IPS-18a (cell line): ENCODE data around the gene ZNF678.
"Not testable (repeated sequence)": the region's sequence is repeated elsewhere in the genome, so short reads cannot be mapped to it uniquely, and the experiment has no call there.

Experiments
- H3K27ac ChIP-seq: one replicate; pipeline ENCODE4 v1.5.1; 2013; ENCODE audit warnings: low read length
- H3K27me3 ChIP-seq: one replicate; pipeline ENCODE4 v1.6.1; 2013; ENCODE audit warnings: mild to moderate bottlenecking, low read length; ENCODE audit not compliant: control insufficient read depth, insufficient read depth
- H3K36me3 ChIP-seq: one replicate; pipeline ENCODE4 v1.6.1; 2013; ENCODE audit warnings: low read depth, low read length; ENCODE audit not compliant: control insufficient read depth
- H3K4me1 ChIP-seq: one replicate; pipeline ENCODE4 v1.6.1; 2013; ENCODE audit warnings: low read depth, low read length; ENCODE audit not compliant: control insufficient read depth
- H3K4me3 ChIP-seq: one replicate; pipeline ENCODE4 v1.5.1; 2013; ENCODE audit warnings: low read length
- H3K9ac ChIP-seq: one replicate; pipeline ENCODE4 v1.6.1; 2013; ENCODE audit warnings: mild to moderate bottlenecking, low read length, moderate library complexity
- H3K9me3 ChIP-seq: one replicate; pipeline ENCODE4 v1.6.1; 2013; ENCODE audit warnings: low read depth, low read length; ENCODE audit not compliant: control insufficient read depth

The ZNF678 gene

GRCh38 chr1:227544067-227545050, 19.0 kb upstream of the ZNF678 start:
- no peaks in the 10 kb centered on the region for H3K4me1 ChIP-seq
- no peak overlapping the region for H3K9ac ChIP-seq
- H3K27me3 ChIP-seq = peaks cover 16% of the 10 kb centered on the region
- no peak overlapping the region for H3K27ac ChIP-seq
- H3K9me3 ChIP-seq = no peaks in the 10 kb centered on the region
- H3K4me3 ChIP-seq = no peak overlapping the region
- no peaks in the 10 kb centered on the region for H3K36me3 ChIP-seq

GRCh38 chr1:227545361-227545760, 18.0 kb upstream of the ZNF678 start:
- H3K9me3 ChIP-seq = no peaks in the 10 kb centered on the region
- H3K27ac ChIP-seq = no peak overlapping the region
- H3K4me1 ChIP-seq = no peaks in the 10 kb centered on the region
- no peak overlapping the region for H3K4me3 ChIP-seq
- no peaks in the 10 kb centered on the region for H3K36me3 ChIP-seq
- H3K9ac ChIP-seq = no peak overlapping the region
- H3K27me3 ChIP-seq = peaks cover 16% of the 10 kb centered on the region

GRCh38 chr1:227546059-227546458, 17.3 kb upstream of the ZNF678 start:
- Histone ChIP-seq H3K27ac (no peak overlapping the region), H3K4me1 (no peaks in the 10 kb centered on the region), H3K36me3 (no peaks in the 10 kb centered on the region), H3K9me3 (no peaks in the 10 kb centered on the region), H3K4me3 (no peak overlapping the region), H3K27me3 (peaks cover 11% of the 10 kb centered on the region), H3K9ac (no peak overlapping the region)

GRCh38 chr1:227546598-227547309, 16.6 kb upstream of the ZNF678 start:
- no peaks in the 10 kb centered on the region for H3K36me3 ChIP-seq
- H3K27ac ChIP-seq = no peak overlapping the region
- peaks cover 4% of the 10 kb centered on the region for H3K27me3 ChIP-seq
- no peaks in the 10 kb centered on the region for H3K9me3 ChIP-seq
- H3K4me3 ChIP-seq = no peak overlapping the region
- no peaks in the 10 kb centered on the region for H3K4me1 ChIP-seq
- no peak overlapping the region for H3K9ac ChIP-seq

- Histone ChIP-seq H3K4me1 (no peaks in the 10 kb centered on the region), H3K4me3 (no peak overlapping the region), H3K27me3 (no peaks in the 10 kb centered on the region), H3K36me3 (no peaks in the 10 kb centered on the region), H3K9ac (no peak overlapping the region), H3K9me3 (no peaks in the 10 kb centered on the region), H3K27ac (no peak overlapping the region)
Observed at GRCh38 chr1:227547310-227548118, 15.8 kb upstream of the ZNF678 start.

- Histone ChIP-seq H3K27ac (no peak overlapping the region), H3K9ac (no peak overlapping the region), H3K36me3 (no peaks in the 10 kb centered on the region), H3K27me3 (no peaks in the 10 kb centered on the region), H3K4me1 (no peaks in the 10 kb centered on the region), H3K4me3 (no peak overlapping the region), H3K9me3 (no peaks in the 10 kb centered on the region)
Observed at GRCh38 chr1:227548119-227548397, 15.3 kb upstream of the ZNF678 start.

GRCh38 chr1:227548448-227548847, 14.9 kb upstream of the ZNF678 start:
- no peak overlapping the region for H3K4me3 ChIP-seq
- no peaks in the 10 kb centered on the region for H3K9me3 ChIP-seq
- H3K27ac ChIP-seq = no peak overlapping the region
- H3K9ac ChIP-seq = no peak overlapping the region
- no peaks in the 10 kb centered on the region for H3K36me3 ChIP-seq
- H3K4me1 ChIP-seq = no peaks in the 10 kb centered on the region
- H3K27me3 ChIP-seq = no peaks in the 10 kb centered on the region

- H3K4me1 ChIP-seq = no peaks in the 10 kb centered on the region
- no peak overlapping the region for H3K27ac ChIP-seq
- no peaks in the 10 kb centered on the region for H3K36me3 ChIP-seq
- H3K27me3 ChIP-seq = no peaks in the 10 kb centered on the region
- H3K9ac ChIP-seq = no peak overlapping the region
- H3K9me3 ChIP-seq = no peaks in the 10 kb centered on the region
- no peak overlapping the region for H3K4me3 ChIP-seq
Observed at GRCh38 chr1:227549892-227550291, 13.5 kb upstream of the ZNF678 start.

GRCh38 chr1:227551881-227552280, 11.5 kb upstream of the ZNF678 start:
- H3K9ac ChIP-seq, H3K36me3 ChIP-seq, H3K9me3 ChIP-seq: not testable (repeated sequence)

GRCh38 chr1:227556288-227556687, 7.1 kb upstream of the ZNF678 start:
- Histone ChIP-seq H3K4me3 (no peak overlapping the region), H3K4me1 (no peaks in the 10 kb centered on the region), H3K27ac (no peak overlapping the region), H3K9me3 (no peaks in the 10 kb centered on the region), H3K27me3 (no peaks in the 10 kb centered on the region), H3K9ac (no peak overlapping the region), H3K36me3 (no peaks in the 10 kb centered on the region)

More at GRCh38 chr1:227551881-227552280, 11.5 kb upstream of the ZNF678 start:
- not testable (repeated sequence) for H3K27me3 ChIP-seq, H3K27ac ChIP-seq, H3K4me3 ChIP-seq, H3K4me1 ChIP-seq

GRCh38 chr1:227557962-227558725, 5.2 kb upstream of the ZNF678 start:
- H3K9me3 ChIP-seq = no peaks in the 10 kb centered on the region
- H3K27me3 ChIP-seq = no peaks in the 10 kb centered on the region
- H3K9ac ChIP-seq = no peak overlapping the region
- no peak overlapping the region for H3K27ac ChIP-seq
- H3K36me3 ChIP-seq = no peaks in the 10 kb centered on the region
- peaks cover 2% of the 10 kb centered on the region for H3K4me1 ChIP-seq
- no peak overlapping the region for H3K4me3 ChIP-seq
